GM18499 (cell line): ENCODE measurements around the gene LSG1.
"Not testable (repeated sequence)": the region's sequence is repeated elsewhere in the genome, so short reads cannot be mapped to it uniquely, and the experiment has no call there.

Experiments
- ATAC-seq: cut with Tn5 transposase; IDR thresholded peaks from one replicate; pipeline ENCODE4 v1.9.1; 2021; ENCODE audit warnings: moderate number of reproducible peaks; ENCODE audit not compliant: insufficient read depth, unreplicated experiment

Gene LSG1

GRCh38 chr3:194621947-194622346, 50.0 kb downstream of the LSG1 start:
- no peak for ATAC-seq

GRCh38 chr3:194620196-194620595, 51.8 kb downstream of the LSG1 start:
- no peak for ATAC-seq

GRCh38 chr3:194619741-194620140, 52.2 kb downstream of the LSG1 start:
- no peak for ATAC-seq

GRCh38 chr3:194618858-194619608, 53.0 kb downstream of the LSG1 start:
- no peak for ATAC-seq

- no peak for ATAC-seq
These were observed 54.2 kb downstream of the LSG1 start for GRCh38 chr3:194617827-194618226.

GRCh38 chr3:194617143-194617671, 54.8 kb downstream of the LSG1 start:
- ATAC-seq = no peak

GRCh38 chr3:194615226-194615625, 56.8 kb downstream of the LSG1 start:
- ATAC-seq = no peak

- no peak for ATAC-seq
These were observed 59.8 kb downstream of the LSG1 start for GRCh38 chr3:194612221-194612620.

GRCh38 chr3:194610689-194611088, 61.3 kb downstream of the LSG1 start:
- no peak for ATAC-seq

GRCh38 chr3:194609601-194610000, 62.4 kb downstream of the LSG1 start:
- no peak for ATAC-seq

- ATAC-seq = no peak
These were observed 63.0 kb downstream of the LSG1 start for GRCh38 chr3:194608981-194609380.

GRCh38 chr3:194607592-194608389, 64.2 kb downstream of the LSG1 start:
- no peak for ATAC-seq

- no peak for ATAC-seq
These were observed 65.0 kb downstream of the LSG1 start for GRCh38 chr3:194606941-194607340.

GRCh38 chr3:194606163-194606562, 65.8 kb downstream of the LSG1 start:
- no peak for ATAC-seq

GRCh38 chr3:194605314-194605713, 66.7 kb downstream of the LSG1 start:
- ATAC-seq = not testable (repeated sequence)

GRCh38 chr3:194604837-194605236, 67.2 kb downstream of the LSG1 start:
- no peak for ATAC-seq

GRCh38 chr3:194604126-194604525, 67.9 kb downstream of the LSG1 start:
- ATAC-seq = no peak

GRCh38 chr3:194602669-194603171, 69.3 kb downstream of the LSG1 start:
- no peak for ATAC-seq

GRCh38 chr3:194598771-194599557, 73.0 kb downstream of the LSG1 start:
- no peak for ATAC-seq

GRCh38 chr3:194596906-194597305, 75.1 kb downstream of the LSG1 start:
- ATAC-seq = no peak
